Measurements from ENCODE around the gene SKAP1. TPM values are rescaled to one million over a fixed set of nuclear protein-coding genes. Genes with fewer than 3 reads are reported as not detected.
"Not testable (repeated sequence)": the region's sequence is repeated elsewhere in the genome, so short reads cannot be mapped to it uniquely, and the experiment has no call there.

Gene SKAP1
- total RNA-seq, 4 donors from 2014 or later = 1.1 to 12.1 (median 1.8) TPM; not detected in 1

DNA sequence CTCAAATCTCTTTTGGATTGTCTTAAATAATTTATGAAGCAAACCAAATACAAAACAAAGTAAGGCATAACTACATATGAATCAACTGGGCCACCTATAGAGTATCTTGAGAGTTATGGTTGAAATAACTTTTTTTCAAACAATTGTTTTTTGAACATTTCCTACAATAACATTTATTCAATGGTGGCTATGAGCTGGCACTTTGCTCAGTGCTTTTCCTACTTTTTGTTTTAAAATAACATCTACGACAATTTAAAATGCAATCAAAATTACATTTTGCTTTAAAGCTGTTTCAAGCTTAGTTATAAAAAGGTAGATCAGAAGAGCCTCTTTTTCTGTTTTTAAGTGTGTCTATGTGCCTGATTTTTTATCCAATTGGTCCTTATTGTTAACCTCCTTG lies 238.7 kb downstream of the SKAP1 start:
- Histone ChIP-seq H3K9me3 (no peaks in the 10 kb centered on the region), H3K36me3 (no peaks in the 10 kb centered on the region), H3K4me3 (no peak overlapping the region), H3K27me3 (peaks cover 93% of the 10 kb centered on the region), H3K27ac (no peak overlapping the region), H3K4me1 (no peaks in the 10 kb centered on the region)
- TF ChIP-seq EP300 (IDR thresholded peaks at IDR 0.05) = no peak
- TF ChIP-seq, protein P1, sequence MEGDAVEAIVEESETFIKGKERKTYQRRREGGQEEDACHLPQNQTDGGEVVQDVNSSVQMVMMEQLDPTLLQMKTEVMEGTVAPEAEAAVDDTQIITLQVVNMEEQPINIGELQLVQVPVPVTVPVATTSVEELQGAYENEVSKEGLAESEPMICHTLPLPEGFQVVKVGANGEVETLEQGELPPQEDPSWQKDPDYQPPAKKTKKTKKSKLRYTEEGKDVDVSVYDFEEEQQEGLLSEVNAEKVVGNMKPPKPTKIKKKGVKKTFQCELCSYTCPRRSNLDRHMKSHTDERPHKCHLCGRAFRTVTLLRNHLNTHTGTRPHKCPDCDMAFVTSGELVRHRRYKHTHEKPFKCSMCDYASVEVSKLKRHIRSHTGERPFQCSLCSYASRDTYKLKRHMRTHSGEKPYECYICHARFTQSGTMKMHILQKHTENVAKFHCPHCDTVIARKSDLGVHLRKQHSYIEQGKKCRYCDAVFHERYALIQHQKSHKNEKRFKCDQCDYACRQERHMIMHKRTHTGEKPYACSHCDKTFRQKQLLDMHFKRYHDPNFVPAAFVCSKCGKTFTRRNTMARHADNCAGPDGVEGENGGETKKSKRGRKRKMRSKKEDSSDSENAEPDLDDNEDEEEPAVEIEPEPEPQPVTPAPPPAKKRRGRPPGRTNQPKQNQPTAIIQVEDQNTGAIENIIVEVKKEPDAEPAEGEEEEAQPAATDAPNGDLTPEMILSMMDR (IDR thresholded peaks at IDR 0.05) = no peak
- TF ChIP-seq POLR2A (IDR thresholded peaks at IDR 0.05) = no peak
- no peak for TF ChIP-seq POLR2AphosphoS5 (IDR thresholded peaks at IDR 0.05)
- ATAC-seq = no peak
- WGBS, 2 donors (ENCODE audit: low coverage in 1 of 2) = 56 to 67% methylated on average over 1 of the region's 1 CpG

DNA sequence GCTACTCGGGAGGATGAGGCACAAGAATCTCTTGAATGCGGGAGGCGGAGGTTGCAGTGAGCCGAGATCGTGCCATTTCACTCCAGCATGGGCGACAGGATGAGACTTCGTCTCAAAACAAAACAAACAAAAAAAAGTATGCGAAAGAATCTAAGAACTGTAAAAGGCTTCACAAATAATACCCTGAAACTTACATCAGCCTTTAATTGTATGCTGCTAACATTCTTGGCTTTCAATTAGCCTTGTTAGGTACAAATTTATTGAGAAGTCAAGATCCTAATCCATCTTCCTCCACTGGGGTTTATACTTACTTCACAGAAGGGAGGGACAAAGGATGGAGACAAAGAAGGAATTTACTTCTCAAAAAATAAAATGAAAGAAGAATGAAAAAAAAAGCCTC lies 239.1 kb downstream of the SKAP1 start:
- TF ChIP-seq EP300 (IDR thresholded peaks at IDR 0.05) (no peak), POLR2AphosphoS5 (IDR thresholded peaks at IDR 0.05) (no peak), POLR2A (IDR thresholded peaks at IDR 0.05) (no peak)
- TF ChIP-seq, protein P1 (IDR thresholded peaks at IDR 0.05) = no peak
- no peak for ATAC-seq
- no peaks in the 10 kb centered on the region for H3K36me3 ChIP-seq
- H3K4me1 ChIP-seq = no peaks in the 10 kb centered on the region
- no peak overlapping the region for H3K4me3 ChIP-seq
- peaks cover 93% of the 10 kb centered on the region for H3K27me3 ChIP-seq
- H3K27ac ChIP-seq = no peak overlapping the region
- 73 to 93% methylated on average over 8 of the region's 8 CpGs for WGBS, 2 donors (ENCODE audit: low coverage in 1 of 2)
- no peaks in the 10 kb centered on the region for H3K9me3 ChIP-seq

DNA sequence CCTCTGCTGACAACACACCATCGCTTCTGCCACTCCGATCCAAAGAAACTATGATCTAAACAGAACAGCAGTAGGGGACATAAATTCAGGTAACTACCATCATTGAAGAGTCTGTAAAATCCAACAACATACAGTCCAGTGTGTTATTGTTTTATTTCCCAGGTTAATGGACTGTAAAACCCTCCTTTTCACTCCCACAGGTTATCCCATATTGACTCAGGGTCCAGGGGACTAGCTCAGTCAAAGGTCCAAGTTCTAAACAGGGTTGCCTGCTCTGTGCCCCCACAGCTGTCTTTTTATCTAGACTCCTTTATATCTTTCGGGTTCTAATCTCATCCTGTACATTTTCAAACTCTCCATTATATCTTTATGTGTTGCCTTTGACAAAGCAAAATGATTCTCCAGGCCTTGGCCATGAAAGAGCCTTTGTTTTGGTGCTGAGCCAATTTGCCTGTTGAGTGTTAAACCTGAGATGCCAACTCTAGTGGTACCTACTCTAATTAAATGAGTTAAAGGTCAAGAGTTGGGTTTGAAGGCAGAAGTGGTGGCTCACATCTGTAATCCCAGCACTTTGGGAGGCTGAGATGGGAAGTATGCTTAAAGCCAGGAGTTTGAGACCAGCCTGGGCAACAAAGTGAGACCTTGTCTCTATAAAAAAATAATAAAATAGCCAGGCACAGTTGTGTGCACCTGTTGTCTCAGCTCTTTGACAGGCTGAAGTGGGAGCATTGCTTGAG lies 242.0 kb downstream of the SKAP1 start:
- ATAC-seq = no peak
- WGBS, 2 donors (ENCODE audit: low coverage in 1 of 2) = 76 to 77% methylated on average over 3 of the region's 3 CpGs

DNA sequence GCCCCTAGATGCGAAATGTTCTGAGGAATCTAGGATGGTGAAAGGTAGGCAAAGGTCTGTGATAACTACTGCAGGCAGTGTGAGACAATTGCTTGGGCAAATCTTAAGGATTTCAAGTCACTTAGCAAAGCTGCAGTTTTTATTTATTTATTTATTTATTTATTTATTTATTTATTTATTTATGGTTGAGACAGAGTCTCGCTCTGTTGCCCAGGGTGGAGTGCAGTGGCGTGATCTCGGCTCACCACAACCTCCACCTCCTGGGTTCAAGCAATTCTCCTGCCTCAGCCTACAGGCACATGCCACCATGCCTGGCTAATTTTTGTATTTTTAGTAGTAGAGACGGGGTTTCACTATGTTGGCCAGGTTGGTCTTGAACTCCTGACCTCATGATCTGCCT lies 243.7 kb downstream of the SKAP1 start:
- 89 to 100% methylated on average over 1 to 2 of the region's 5 CpGs for WGBS, 2 donors (ENCODE audit: low coverage in 1 of 2)
- not testable (repeated sequence) for H3K4me1 ChIP-seq, H3K9me3 ChIP-seq, ATAC-seq, H3K27ac ChIP-seq, H3K36me3 ChIP-seq, H3K4me3 ChIP-seq
- peaks cover 90% of the 10 kb centered on the region for H3K27me3 ChIP-seq

More for the DNA sequence above, 242.0 kb downstream of the SKAP1 start:
- TF ChIP-seq, protein P1 (IDR thresholded peaks at IDR 0.05) = no peak
- TF ChIP-seq EP300 (IDR thresholded peaks at IDR 0.05) = no peak
- no peak for TF ChIP-seq POLR2AphosphoS5 (IDR thresholded peaks at IDR 0.05)
- no peak for TF ChIP-seq POLR2A (IDR thresholded peaks at IDR 0.05)
- H3K27me3 ChIP-seq = peaks cover 88% of the 10 kb centered on the region
- H3K9me3 ChIP-seq = no peaks in the 10 kb centered on the region
- H3K36me3 ChIP-seq = no peaks in the 10 kb centered on the region
- H3K4me3 ChIP-seq = no peak overlapping the region
- no peak overlapping the region for H3K27ac ChIP-seq
- H3K4me1 ChIP-seq = no peaks in the 10 kb centered on the region

DNA sequence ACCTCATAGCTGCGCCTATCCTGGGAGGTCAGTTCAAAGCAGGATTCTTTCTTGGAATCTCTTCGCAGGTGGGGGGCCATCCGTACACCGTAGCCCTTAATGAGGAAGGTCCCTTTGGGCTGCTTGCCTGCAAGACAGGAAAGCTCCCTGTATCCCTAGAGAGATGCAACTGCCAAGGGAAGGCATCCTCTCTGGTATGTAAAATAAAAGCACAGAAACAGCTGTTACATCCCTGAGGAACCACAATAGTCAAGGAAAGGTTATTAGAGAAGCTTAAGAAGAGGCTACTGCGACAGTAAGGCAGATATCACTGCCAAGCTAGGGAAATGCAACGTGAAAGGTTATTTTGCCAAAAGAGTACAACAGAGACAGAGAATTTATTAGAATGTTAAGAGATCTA lies 245.3 kb downstream of the SKAP1 start:
- Histone ChIP-seq H3K4me3 (no peak overlapping the region), H3K36me3 (no peaks in the 10 kb centered on the region), H3K27ac (no peak overlapping the region), H3K27me3 (peaks cover 86% of the 10 kb centered on the region), H3K4me1 (no peaks in the 10 kb centered on the region), H3K9me3 (no peaks in the 10 kb centered on the region)
- ATAC-seq = no peak
- whole genome bisulfite sequencing, 2 donors (ENCODE audit: low coverage in 1 of 2) = 56 to 69% methylated on average over 3 to 4 of the region's 6 CpGs
- no peak for TF ChIP-seq EP300 (IDR thresholded peaks at IDR 0.05)
- TF ChIP-seq POLR2A (IDR thresholded peaks at IDR 0.05) = no peak
- TF ChIP-seq POLR2AphosphoS5 (IDR thresholded peaks at IDR 0.05) = no peak
- TF ChIP-seq, protein P1 (IDR thresholded peaks at IDR 0.05) = no peak

Data from gastroesophageal sphincter (tissue), 4 donors.